ENCODE data around the gene TMEM158. TPM values are rescaled to one million over a fixed set of nuclear protein-coding genes. Genes with fewer than 3 reads are reported as not detected.

TMEM158 gene
- total RNA-seq, 4 donors from 2014 or later, result 3.1 to 8.5 (median 5.3) TPM

- H3K27me3 ChIP-seq, result no peaks in the 10 kb centered on the region
- no peak overlapping the region for H3K4me3 ChIP-seq
- H3K4me1 ChIP-seq, result no peaks in the 10 kb centered on the region
- no peak overlapping the region for H3K27ac ChIP-seq
- no peaks in the 10 kb centered on the region for H3K9me3 ChIP-seq
- TF ChIP-seq POLR2A (IDR thresholded peaks at IDR 0.05), result no peak
- no peak for TF ChIP-seq POLR2AphosphoS5 (IDR thresholded peaks at IDR 0.05)
- TF ChIP-seq EP300 (IDR thresholded peaks at IDR 0.05), result no peak
- no peak for TF ChIP-seq CTCF (IDR thresholded peaks at IDR 0.05)
- no peak for ATAC-seq
- H3K36me3 ChIP-seq, result no peaks in the 10 kb centered on the region
- WGBS, 2 donors (ENCODE audit: low coverage in 1 of 2), result 78 to 91% methylated on average over 4 of the region's 5 CpGs
These were observed 27.5 kb downstream of the TMEM158 start for GRCh38 chr3:45198264-45199260.

- TF ChIP-seq CTCF (IDR thresholded peaks at IDR 0.05), result no peak
- no peaks in the 10 kb centered on the region for H3K27me3 ChIP-seq
- no peaks in the 10 kb centered on the region for H3K4me1 ChIP-seq
- no peak for ATAC-seq
- H3K36me3 ChIP-seq, result no peaks in the 10 kb centered on the region
- no peak overlapping the region for H3K27ac ChIP-seq
- H3K4me3 ChIP-seq, result no peak overlapping the region
- WGBS, 2 donors (ENCODE audit: low coverage in 1 of 2), result 91% methylated on average over 5 of the region's 5 CpGs
- no peaks in the 10 kb centered on the region for H3K9me3 ChIP-seq
These were observed 31.3 kb downstream of the TMEM158 start for GRCh38 chr3:45194791-45195190.

- Histone ChIP-seq H3K27ac (no peak overlapping the region), H3K27me3 (no peaks in the 10 kb centered on the region), H3K9me3 (no peaks in the 10 kb centered on the region), H3K4me3 (no peak overlapping the region), H3K4me1 (no peaks in the 10 kb centered on the region), H3K36me3 (no peaks in the 10 kb centered on the region)
- ATAC-seq, result no peak
- WGBS, 2 donors (ENCODE audit: low coverage in 1 of 2), result 0 to 100% methylated on average over 1 of the region's 3 CpGs
- no peak for TF ChIP-seq POLR2AphosphoS5 (IDR thresholded peaks at IDR 0.05)
- no peak for TF ChIP-seq POLR2A (IDR thresholded peaks at IDR 0.05)
- TF ChIP-seq EP300 (IDR thresholded peaks at IDR 0.05), result no peak
- TF ChIP-seq CTCF (IDR thresholded peaks at IDR 0.05), result no peak
These were observed 34.1 kb downstream of the TMEM158 start for GRCh38 chr3:45191924-45192417.

GRCh38 chr3:45191424-45191823, 34.7 kb downstream of the TMEM158 start:
- WGBS, 2 donors (ENCODE audit: low coverage in 1 of 2), result 79% methylated on average over 2 of the region's 4 CpGs; no CpG with 5 or more reads in 1 of the 2 donors
- ATAC-seq, result no peak
- H3K9me3 ChIP-seq, result no peaks in the 10 kb centered on the region
- no peak overlapping the region for H3K4me3 ChIP-seq
- TF ChIP-seq POLR2A (IDR thresholded peaks at IDR 0.05) (no peak), CTCF (IDR thresholded peaks at IDR 0.05) (no peak), EP300 (IDR thresholded peaks at IDR 0.05) (no peak), POLR2AphosphoS5 (IDR thresholded peaks at IDR 0.05) (no peak)
- no peaks in the 10 kb centered on the region for H3K27me3 ChIP-seq
- H3K4me1 ChIP-seq, result no peaks in the 10 kb centered on the region
- H3K36me3 ChIP-seq, result no peaks in the 10 kb centered on the region
- no peak overlapping the region for H3K27ac ChIP-seq
